Choroid plexus epithelial cell (primary cell): ENCODE measurements around the gene SORBS1.

Experiments
- DNase-seq: peaks from one replicate; pipeline ENCODE4 v3.0.0-alpha.2; 2010; ENCODE audit warnings: low read depth
- H3K4me3 ChIP-seq: 2 replicates; pipeline ENCODE4 v1.5.1; 2011; ENCODE audit warnings: low read depth, mild to moderate bottlenecking, control low read depth, low read length, moderate library complexity
- TF ChIP-seq, protein P1 (sequence below): conservative IDR thresholded peaks from 2 replicates; pipeline ENCODE4 v1.5.1; 2011; ENCODE audit warnings: low read depth, mild to moderate bottlenecking, control low read depth, inconsistent platforms, low read length, moderate library complexity

The SORBS1 gene

DNA sequence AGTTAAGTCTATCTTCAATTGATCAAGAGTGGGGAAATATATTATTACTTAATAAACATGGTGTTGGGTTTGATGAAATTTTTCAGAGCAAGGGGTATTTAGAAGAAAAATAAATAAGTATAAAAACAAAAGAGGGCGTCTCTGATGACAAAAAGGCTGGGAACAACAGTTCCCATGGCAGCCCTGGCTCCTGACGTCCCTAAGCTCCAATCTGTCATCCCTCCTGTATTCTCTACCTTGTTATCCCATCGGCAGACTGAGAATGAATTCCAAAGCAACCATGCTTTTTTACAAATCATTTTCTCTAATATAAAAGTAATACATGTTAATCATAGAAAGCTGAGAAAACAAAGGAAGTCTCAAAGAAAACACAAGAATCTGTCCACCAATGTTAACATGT, 55.5 kb downstream of the SORBS1 start:
- DNase-seq, result no peak
- H3K4me3 ChIP-seq, result no peak overlapping the region
- TF ChIP-seq, protein P1, sequence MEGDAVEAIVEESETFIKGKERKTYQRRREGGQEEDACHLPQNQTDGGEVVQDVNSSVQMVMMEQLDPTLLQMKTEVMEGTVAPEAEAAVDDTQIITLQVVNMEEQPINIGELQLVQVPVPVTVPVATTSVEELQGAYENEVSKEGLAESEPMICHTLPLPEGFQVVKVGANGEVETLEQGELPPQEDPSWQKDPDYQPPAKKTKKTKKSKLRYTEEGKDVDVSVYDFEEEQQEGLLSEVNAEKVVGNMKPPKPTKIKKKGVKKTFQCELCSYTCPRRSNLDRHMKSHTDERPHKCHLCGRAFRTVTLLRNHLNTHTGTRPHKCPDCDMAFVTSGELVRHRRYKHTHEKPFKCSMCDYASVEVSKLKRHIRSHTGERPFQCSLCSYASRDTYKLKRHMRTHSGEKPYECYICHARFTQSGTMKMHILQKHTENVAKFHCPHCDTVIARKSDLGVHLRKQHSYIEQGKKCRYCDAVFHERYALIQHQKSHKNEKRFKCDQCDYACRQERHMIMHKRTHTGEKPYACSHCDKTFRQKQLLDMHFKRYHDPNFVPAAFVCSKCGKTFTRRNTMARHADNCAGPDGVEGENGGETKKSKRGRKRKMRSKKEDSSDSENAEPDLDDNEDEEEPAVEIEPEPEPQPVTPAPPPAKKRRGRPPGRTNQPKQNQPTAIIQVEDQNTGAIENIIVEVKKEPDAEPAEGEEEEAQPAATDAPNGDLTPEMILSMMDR, result no peak

DNA sequence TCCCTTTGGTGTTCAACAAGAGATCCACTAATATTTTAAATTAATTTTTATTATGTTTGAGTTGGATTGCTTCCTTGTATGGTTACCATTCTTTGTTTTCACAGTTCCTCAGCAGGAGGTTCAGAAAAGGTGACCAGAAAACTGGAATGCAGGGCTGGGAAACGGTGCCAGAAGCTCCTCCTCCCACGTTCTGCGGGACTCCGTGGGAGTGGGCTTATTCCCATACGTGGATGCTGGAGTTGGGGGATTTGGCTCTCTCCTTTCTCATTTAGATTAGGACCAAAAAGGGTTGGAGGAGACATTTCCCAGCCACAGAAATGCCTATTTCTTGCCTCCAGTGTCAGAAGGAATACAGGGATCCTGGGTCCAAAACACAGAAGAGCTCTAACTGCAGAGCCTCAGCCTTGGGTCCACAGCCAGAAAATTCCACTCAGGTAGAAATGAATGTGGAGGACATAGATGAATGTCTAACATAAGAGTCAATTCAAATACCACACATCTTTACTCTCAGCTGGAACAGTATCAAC, 56.0 kb downstream of the SORBS1 start:
- TF ChIP-seq, protein P1, result no peak
- no peak overlapping the region for H3K4me3 ChIP-seq
- no peak for DNase-seq

DNA sequence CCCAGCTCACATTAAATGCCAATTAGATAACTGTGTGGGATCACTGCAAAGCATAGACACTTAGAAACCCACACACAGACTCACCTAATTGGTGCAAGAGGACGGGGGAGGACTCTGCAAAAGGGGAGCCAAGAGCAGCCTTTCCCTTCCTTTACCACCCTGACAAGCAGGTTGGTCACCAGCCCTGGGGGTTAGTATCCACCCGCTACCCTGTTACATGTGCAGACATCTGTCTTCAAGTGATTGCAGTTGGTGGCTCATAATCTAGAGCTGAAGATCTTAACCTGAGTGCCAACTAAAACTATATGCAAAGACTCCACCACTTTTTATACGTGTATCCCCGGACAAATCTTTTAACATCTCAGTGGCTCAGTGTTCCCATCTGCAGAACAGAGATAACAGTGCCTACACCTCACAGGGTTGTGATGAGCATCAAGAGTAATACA, 56.9 kb downstream of the SORBS1 start:
- no peak overlapping the region for H3K4me3 ChIP-seq
- no peak for DNase-seq
- TF ChIP-seq, protein P1, result no peak

DNA sequence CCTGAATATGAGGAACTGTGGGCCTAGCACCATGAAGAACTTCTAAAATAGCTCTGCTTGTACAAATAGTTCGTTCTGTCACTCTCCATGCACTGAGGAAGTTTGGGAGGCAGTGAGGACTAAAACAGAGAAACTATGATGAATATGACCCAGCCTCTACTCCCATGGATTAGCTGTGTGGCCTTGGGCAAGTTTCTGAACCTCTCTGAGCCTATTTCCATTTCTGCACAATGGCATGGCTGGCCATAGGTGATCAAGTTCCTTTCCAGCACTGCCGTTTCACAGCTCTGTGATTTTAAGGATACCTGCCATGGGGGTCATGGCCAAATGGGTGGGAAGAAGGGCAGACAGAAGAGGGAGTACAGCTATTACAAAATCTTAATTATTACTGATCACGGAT, 57.6 kb downstream of the SORBS1 start:
- TF ChIP-seq, protein P1, result no peak
- no peak overlapping the region for H3K4me3 ChIP-seq
- no peak for DNase-seq

DNA sequence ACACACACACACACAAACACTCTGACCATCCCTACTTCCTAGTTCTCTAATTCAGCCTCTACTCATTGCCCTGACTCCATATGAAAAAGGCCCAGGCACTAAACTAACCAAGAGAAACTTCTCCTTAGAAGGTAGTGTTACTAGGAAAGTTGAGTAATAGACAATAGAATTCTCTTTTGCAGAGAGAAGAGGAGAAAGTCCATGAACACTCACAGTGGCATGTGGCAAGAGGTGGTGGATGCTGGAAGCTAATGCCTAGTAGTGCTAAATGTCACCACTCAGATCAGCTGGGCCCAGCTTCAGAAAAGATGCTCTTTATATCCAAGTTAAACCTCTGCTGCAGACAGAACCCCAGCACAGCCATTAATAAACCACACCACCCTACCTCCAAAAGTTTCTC, 58.2 kb downstream of the SORBS1 start:
- no peak for DNase-seq
- H3K4me3 ChIP-seq, result no peak overlapping the region
- TF ChIP-seq, protein P1, result no peak

DNA sequence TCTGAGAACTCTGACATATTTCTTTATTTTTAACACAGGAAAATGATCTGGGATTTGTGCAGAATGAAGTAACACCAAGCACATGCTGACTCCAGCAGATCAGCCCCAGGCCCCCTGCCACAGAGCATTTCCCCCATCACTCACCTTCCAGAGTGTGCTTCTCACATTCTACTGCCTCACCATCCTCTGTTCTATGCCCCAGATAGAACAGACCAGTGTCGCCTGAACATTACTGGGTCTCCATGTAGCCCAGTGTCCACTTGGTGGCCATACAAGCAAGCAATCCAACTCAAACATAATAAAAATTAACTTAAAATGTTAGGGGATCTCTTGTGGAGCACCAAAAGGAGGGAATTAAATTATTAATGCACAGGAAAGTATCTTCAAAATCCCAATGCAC, 58.8 kb downstream of the SORBS1 start:
- TF ChIP-seq, protein P1, result no peak
- H3K4me3 ChIP-seq, result no peak overlapping the region
- DNase-seq, result no peak

DNA sequence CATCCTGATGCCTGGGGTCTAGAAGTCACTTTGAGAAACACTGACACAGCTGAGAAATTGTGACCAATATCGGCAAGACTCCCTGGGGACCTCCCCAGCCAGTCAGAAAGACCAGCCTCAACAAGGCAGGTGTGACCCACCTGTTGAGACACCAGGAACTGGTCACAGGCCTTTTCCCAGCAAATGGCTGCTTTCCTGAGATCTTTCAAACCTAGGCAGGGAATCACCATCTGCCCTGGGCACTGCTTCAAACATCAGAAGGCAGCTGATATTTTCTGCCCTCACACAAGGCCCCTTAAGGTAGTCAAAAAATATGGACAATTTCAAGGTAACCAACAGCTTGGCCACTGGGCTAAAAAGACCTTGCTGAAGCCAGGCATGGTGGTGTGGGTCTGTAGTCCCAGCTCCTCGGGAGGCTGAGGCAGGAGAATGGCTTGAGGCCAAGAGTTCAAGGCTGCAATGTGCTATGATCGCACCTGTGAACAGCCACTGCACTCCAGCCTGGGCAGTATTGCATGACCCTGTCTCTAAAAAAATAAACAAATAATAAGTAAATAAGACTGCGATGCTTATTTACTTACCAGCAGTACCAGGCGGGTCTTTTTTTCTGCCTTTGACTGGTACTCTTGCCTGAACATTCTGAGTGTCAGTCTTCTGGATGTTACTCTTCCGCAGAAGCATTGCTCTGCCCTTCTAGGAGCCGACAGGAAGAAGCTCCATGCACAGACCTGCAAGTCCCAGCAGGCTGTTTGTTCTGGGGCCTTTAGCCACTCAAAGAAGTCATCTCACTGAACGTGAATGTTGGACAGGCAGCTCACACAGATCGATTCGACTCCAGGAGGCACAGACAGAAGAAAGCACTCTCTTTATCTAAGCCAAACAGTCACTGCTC, 59.7 kb downstream of the SORBS1 start:
- DNase-seq, result no peak
- TF ChIP-seq, protein P1, result no peak

More for the DNA sequence above, 59.7 kb downstream of the SORBS1 start:
- no peak overlapping the region for H3K4me3 ChIP-seq
